K562 (cell line): ENCODE measurements around the gene AP1AR. TPM values are rescaled to one million over a fixed set of nuclear protein-coding genes. Genes with fewer than 3 reads are reported as not detected.

Experiments
- BCL6 ChIP-seq: fragments of 250-450 bp; sonication (Bioruptor Pico); IDR thresholded peaks from 2 replicates; pipeline ENCODE4 v1.4.0; 2020
- CBX3 ChIP-seq, 2 experiments: IDR thresholded peaks; 1 replicate in 1 of 2; 2 replicates in 1 of 2; pipeline ENCODE4 v1.6.1; 2012; ENCODE audit warnings: inconsistent platforms in 2 of 2, low read length in 2 of 2, borderline replicate concordance in 1 of 2, control low read depth in 1 of 2
- GABPA ChIP-seq: fragments of 200-800 bp; sonication (Bioruptor generic); conservative IDR thresholded peaks from 2 replicates; pipeline ENCODE4 v1.6.1; 2016; ENCODE audit warnings: low read depth, missing genetic modification characterization, missing compliant biosample characterization
- GTF2A2 ChIP-seq: IDR thresholded peaks from 2 replicates; pipeline ENCODE4 v1.6.1; 2016; ENCODE audit warnings: mild to moderate bottlenecking, missing genetic modification characterization, missing compliant biosample characterization
- HDAC2 ChIP-seq: fragments of 450-650 bp; IDR thresholded peaks from 2 replicates; pipeline ENCODE4 v1.6.1; 2016; ENCODE audit warnings: mild to moderate bottlenecking
- PHB ChIP-seq: fragments of 250-450 bp; sonication (Bioruptor Pico); IDR thresholded peaks from 2 replicates; pipeline ENCODE4 v1.5.0; 2021
- POLR2A ChIP-seq: fragments of 450-650 bp; conservative IDR thresholded peaks from 2 replicates; pipeline ENCODE4 v1.6.1; 2016
- POLR2G ChIP-seq: fragments of 200-400 bp; formaldehyde crosslinking; IDR thresholded peaks from 2 replicates; pipeline ENCODE4 v1.6.1; 2017; ENCODE audit warnings: low read depth, mild to moderate bottlenecking, antibody characterized with exemption, low read length, moderate library complexity
- SAFB ChIP-seq: fragments of 200-400 bp; formaldehyde crosslinking; IDR thresholded peaks from 2 replicates; pipeline ENCODE4 v1.6.1; 2017; ENCODE audit warnings: low read depth, low read length, borderline replicate concordance
- SAFB2 ChIP-seq: fragments of 200-400 bp; formaldehyde crosslinking; IDR thresholded peaks from 2 replicates; pipeline ENCODE4 v1.6.1; 2018; ENCODE audit warnings: borderline replicate concordance, low read length, low read depth, moderate library complexity; ENCODE audit not compliant: severe bottlenecking
- SMC3 ChIP-seq: conservative IDR thresholded peaks from 2 replicates; pipeline ENCODE4 v1.6.1; 2011; ENCODE audit warnings: low read depth, low read length, improper control_type of control experiment; ENCODE audit not compliant: insufficient read depth
- STAG1 ChIP-seq: sonication (generic); formaldehyde crosslinking; IDR thresholded peaks from 2 replicates; pipeline ENCODE4 v1.5.0; 2020; ENCODE audit warnings: missing genetic modification reagents, borderline replicate concordance
- SUPT5H ChIP-seq: fragments of 450-650 bp; IDR thresholded peaks from 2 replicates; pipeline ENCODE4 v1.6.1; 2016
- U2AF2 ChIP-seq: fragments of 200-400 bp; formaldehyde crosslinking; optimal IDR thresholded peaks from 2 replicates; pipeline ENCODE3; 2017; ENCODE audit warnings: low read depth, mild to moderate bottlenecking, low read length
- ZNF133 ChIP-seq: fragments of 250-450 bp; sonication (Bioruptor Pico); IDR thresholded peaks from 2 replicates; pipeline ENCODE4 v1.4.0; 2020; ENCODE audit warnings: mild to moderate bottlenecking
- polyA plus RNA-seq, 8 experiments: library from polyadenylated mRNA; depleted of rRNA in 4 of 8; stranded (reverse) in 5 of 8; unstranded in 3 of 8; fragments of >200 nt; fragmentation: Nextera tagmentation in 2 of 8; fragmentation: Illumina TruSeq in 1 of 8; extraction: Ambion mirVana in 2 of 8; extraction: Trizol in 1 of 8; gene quantifications; 2 replicates each; pipeline versions ENCODE4 v1.2.1 to v1.2.3, GENCODE V29; 2011 to 2014; ENCODE audit warnings: inconsistent platforms in 1 of 8, missing spikeins in 1 of 8
- total RNA-seq, 7 experiments: library from RNA; depleted of rRNA in 6 of 7; stranded (reverse); fragments of >200 nt in 6 of 7; fragmentation: Illumina TruSeq in 2 of 7; extraction: Trizol in 2 of 7; gene quantifications; 2 replicates each; pipeline versions ENCODE4 v1.2.1 to v1.2.3, GENCODE V29; 2011 to 2021; ENCODE audit warnings: low replicate concordance in 1 of 7
- TF ChIP-seq, protein P1 (sequence below): fragments of 450-650 bp; IDR thresholded peaks from 2 replicates; pipeline ENCODE4 v1.6.1; 2017; ENCODE audit warnings: antibody characterized with exemption
- TF ChIP-seq, protein P2 (sequence below): fragments of 250-450 bp; sonication (Bioruptor Pico); IDR thresholded peaks from 2 replicates; pipeline ENCODE4 v1.5.0; 2022; ENCODE audit warnings: mild to moderate bottlenecking
- TF ChIP-seq, protein P3 (sequence below): sonication (generic); formaldehyde crosslinking; IDR thresholded peaks from 2 replicates; pipeline ENCODE4 v1.8.0; 2022; ENCODE audit warnings: mild to moderate bottlenecking, missing genetic modification reagents
- TF ChIP-seq, protein P4 (sequence below): fragments of 450-650 bp; conservative IDR thresholded peaks from 2 replicates; pipeline ENCODE4 v1.6.1; 2016; ENCODE audit warnings: missing genetic modification characterization, low read depth, mild to moderate bottlenecking, control low read depth, missing compliant biosample characterization

AP1AR gene
- total and polyA plus RNA-seq, 9 of the 15 experiments (the other 6 are each of a cell fraction or from before 2014, with no cell fraction given), result 2.6 to 20.7 (median 12.2) TPM

DNA sequence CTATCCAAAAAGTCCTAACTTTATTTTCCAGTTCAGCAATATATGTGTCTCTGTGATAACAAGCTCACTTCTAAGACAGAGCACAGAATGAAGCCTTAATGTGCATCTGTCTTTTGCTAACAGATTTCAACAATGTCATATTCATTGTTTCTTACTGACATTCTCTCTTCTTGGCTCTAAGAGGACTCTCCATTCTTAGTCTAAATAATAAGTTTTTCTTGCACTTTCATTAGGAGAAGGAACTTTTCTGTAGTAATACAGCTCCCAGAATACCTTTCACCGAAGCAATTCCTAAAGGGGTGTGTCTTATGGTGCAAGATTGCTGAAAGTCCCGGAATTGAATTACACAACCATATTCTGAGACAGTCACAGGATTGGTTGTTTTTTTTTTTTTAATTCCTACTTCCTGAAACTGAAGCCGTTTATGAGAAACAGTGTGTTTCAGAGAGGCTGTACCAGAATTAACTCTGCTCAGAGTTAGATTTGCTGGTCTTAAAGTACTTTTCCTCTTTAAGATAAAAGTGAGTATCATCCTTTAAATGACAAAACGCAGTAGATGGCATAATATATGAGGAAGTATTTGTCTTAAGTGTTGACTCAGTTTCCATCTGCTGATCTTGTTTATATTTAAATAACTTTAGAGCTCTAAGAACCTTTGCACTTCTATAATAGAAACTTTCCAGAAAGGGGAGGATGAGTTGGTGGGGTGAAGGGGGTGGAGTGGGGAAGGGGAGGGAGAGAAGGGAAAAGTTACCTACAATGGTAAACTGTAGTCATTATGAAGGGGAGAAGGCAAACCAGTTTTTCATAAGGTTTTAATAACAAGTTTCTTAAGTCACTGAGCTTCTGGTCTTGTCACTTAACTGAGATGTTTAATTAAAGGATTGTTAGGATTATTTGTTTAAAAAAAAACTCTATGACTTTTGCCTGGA, 65.6 kb downstream of the AP1AR start, which contains the start of gene ALPK1 (continued):
- TF ChIP-seq HDAC2, result no peak
- TF ChIP-seq SAFB, result no peak
- peak; percentile 49 for TF ChIP-seq SUPT5H
- no peak for TF ChIP-seq POLR2G
- no peak for TF ChIP-seq STAG1 (CRISPR knock-in tag)
- no peak for TF ChIP-seq BCL6 (CRISPR knock-in tag)
- TF ChIP-seq SMC3, result no peak
- TF ChIP-seq U2AF2, result no peak
- TF ChIP-seq, protein P1, sequence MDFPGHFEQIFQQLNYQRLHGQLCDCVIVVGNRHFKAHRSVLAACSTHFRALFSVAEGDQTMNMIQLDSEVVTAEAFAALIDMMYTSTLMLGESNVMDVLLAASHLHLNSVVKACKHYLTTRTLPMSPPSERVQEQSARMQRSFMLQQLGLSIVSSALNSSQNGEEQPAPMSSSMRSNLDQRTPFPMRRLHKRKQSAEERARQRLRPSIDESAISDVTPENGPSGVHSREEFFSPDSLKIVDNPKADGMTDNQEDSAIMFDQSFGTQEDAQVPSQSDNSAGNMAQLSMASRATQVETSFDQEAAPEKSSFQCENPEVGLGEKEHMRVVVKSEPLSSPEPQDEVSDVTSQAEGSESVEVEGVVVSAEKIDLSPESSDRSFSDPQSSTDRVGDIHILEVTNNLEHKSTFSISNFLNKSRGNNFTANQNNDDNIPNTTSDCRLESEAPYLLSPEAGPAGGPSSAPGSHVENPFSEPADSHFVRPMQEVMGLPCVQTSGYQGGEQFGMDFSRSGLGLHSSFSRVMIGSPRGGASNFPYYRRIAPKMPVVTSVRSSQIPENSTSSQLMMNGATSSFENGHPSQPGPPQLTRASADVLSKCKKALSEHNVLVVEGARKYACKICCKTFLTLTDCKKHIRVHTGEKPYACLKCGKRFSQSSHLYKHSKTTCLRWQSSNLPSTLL, result no peak
- TF ChIP-seq PHB, result no peak
- TF ChIP-seq, protein P2, sequence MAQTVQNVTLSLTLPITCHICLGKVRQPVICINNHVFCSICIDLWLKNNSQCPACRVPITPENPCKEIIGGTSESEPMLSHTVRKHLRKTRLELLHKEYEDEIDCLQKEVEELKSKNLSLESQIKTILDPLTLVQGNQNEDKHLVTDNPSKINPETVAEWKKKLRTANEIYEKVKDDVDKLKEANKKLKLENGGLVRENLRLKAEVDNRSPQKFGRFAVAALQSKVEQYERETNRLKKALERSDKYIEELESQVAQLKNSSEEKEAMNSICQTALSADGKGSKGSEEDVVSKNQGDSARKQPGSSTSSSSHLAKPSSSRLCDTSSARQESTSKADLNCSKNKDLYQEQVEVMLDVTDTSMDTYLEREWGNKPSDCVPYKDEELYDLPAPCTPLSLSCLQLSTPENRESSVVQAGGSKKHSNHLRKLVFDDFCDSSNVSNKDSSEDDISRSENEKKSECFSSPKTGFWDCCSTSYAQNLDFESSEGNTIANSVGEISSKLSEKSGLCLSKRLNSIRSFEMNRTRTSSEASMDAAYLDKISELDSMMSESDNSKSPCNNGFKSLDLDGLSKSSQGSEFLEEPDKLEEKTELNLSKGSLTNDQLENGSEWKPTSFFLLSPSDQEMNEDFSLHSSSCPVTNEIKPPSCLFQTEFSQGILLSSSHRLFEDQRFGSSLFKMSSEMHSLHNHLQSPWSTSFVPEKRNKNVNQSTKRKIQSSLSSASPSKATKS (CRISPR knock-in tag), result no peak
- no peak for TF ChIP-seq ZNF133 (CRISPR knock-in tag)
- TF ChIP-seq GABPA (tag), result peak; percentile 64
- TF ChIP-seq POLR2A, result peak; percentile 57
- TF ChIP-seq GTF2A2, result no peak
- TF ChIP-seq SAFB2, result no peak
- no peak for TF ChIP-seq CBX3 (IDR thresholded peaks at IDR 0.05; ENCODE audit: borderline replicate concordance in 1 of 2, low read length in 2 of 2)
- TF ChIP-seq, protein P3, sequence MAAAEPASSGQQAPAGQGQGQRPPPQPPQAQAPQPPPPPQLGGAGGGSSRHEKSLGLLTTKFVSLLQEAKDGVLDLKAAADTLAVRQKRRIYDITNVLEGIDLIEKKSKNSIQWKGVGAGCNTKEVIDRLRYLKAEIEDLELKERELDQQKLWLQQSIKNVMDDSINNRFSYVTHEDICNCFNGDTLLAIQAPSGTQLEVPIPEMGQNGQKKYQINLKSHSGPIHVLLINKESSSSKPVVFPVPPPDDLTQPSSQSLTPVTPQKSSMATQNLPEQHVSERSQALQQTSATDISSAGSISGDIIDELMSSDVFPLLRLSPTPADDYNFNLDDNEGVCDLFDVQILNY (CRISPR knock-in tag), result no peak
- TF ChIP-seq, protein P4, sequence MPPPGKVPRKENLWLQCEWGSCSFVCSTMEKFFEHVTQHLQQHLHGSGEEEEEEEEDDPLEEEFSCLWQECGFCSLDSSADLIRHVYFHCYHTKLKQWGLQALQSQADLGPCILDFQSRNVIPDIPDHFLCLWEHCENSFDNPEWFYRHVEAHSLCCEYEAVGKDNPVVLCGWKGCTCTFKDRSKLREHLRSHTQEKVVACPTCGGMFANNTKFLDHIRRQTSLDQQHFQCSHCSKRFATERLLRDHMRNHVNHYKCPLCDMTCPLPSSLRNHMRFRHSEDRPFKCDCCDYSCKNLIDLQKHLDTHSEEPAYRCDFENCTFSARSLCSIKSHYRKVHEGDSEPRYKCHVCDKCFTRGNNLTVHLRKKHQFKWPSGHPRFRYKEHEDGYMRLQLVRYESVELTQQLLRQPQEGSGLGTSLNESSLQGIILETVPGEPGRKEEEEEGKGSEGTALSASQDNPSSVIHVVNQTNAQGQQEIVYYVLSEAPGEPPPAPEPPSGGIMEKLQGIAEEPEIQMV (tag), result no peak
